Astrocyte of the hippocampus (primary cell): ENCODE results near the gene PRKAB2.
"Not testable (repeated sequence)": the region's sequence is repeated elsewhere in the genome, so short reads cannot be mapped to it uniquely, and the experiment has no call there.

ENCODE experiments used
- DNase-seq: peaks from one replicate; pipeline ENCODE4 v3.0.0; 2011; ENCODE audit warnings: low read depth, low spot score

PRKAB2 gene

DNA sequence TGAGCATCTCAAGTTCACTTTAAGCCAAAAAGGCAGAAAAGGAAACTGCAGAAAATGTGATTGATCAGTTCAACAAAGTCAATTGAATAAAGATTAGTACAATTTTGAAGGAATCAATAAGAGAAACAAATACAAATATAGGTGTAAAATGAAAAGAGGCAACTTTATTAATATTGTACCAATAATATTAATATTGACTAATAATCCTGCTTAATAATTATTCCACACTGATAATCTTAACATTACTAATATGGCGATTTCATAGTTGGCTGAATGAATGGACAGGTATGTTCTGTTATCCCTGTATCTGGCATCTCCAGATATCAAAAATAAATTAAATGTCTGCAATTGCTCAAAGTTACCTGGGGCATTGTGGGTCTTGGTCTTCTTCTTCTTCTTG is 61.8 kb downstream of the PRKAB2 start:
- no peak for DNase-seq

DNA sequence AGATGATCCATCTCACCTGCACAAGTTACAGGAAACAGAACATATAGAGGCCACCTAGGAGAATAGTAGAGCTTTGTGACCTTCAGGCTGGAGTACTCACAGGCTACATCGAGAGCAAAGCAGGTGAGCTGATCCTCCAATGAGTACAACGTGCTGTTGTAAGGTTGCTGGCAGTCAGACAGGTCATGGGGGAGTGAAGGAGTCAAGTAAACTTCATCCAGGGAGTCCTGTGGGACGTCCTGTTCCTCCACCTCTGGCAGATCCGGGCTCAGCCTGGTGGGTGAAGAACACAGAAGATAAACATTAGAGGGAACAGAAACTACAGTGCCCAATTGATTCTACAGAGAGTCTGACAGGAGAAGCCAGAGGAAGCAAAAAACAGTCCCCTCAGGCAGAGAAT is 62.5 kb downstream of the PRKAB2 start:
- no peak for DNase-seq

DNA sequence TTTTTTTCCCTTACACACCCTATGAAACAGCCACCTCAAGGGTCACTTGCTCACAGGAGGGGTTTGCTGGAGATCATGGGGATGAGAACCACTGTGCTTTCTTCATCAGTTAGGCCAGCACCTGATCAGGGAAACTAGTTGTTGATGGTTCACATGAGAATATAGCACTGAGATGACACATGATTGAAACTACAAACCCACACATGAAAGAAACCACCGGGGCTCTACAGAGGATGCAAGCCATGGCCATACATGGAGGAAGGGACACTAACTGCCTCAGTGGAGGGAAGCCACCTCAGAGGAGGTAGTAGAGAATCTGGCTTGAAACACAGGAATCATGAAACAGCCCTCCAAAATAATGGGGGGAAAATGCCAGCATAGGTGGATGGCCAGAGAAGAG is 63.2 kb downstream of the PRKAB2 start:
- DNase-seq, result no peak

GRCh38 chr1:147106407-147106881 is 65.8 kb downstream of the PRKAB2 start:
- DNase-seq, result not testable (repeated sequence)

- DNase-seq, result no peak
Measured at GRCh38 chr1:147105909-147106308, 66.4 kb downstream of the PRKAB2 start.
